ENCODE results near the gene TEX51.

The TEX51 gene

GRCh38 chr2:126914811-126915500 is 16.3 kb downstream of the TEX51 start:
- no peak for DNase-seq (ENCODE audit: low spot score)

- DNase-seq (ENCODE audit: low spot score) = no peak
Measured at GRCh38 chr2:126915903-126916302, 17.2 kb downstream of the TEX51 start.

DNA sequence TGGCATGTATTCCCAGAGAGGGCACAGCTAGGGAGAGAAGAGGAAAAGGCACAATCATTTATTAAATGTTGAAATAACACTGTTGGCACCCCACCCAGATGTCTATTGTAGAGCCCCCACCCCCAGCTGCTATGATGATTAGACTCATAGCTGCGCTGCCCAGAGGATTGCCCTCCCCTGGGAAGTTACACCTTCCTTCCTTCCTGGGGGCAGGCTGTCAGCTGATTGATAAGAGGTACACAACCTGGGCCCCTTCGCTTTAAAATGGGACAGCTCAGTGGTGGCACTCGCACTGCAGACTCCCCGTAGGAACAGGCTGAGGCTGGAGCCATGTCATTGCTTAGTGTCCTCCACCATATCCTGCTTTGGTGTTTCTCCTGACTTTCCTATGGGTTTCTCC is 18.1 kb downstream of the TEX51 start:
- DNase-seq (ENCODE audit: low spot score) = no peak

DNA sequence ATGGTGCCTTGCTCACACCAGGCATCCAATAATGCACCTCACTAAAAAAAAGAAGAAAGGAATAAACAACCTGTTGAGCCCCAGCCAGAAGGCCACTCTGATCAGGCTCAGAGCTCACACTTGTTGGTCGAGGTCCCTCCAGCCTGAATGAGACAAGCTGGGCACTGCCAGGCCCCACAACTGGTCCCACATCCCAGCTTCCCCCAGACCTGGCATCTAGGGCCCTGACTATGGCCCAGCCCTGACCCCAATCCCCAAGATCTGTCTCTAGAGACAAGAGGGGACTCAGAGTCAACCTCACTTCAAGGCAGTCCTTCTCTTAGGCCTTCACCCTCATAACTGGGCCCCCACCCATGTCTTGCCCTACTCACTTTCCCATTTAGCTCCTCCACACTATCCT is 22.4 kb downstream of the TEX51 start:
- no peak for DNase-seq (ENCODE audit: low spot score)

DNA sequence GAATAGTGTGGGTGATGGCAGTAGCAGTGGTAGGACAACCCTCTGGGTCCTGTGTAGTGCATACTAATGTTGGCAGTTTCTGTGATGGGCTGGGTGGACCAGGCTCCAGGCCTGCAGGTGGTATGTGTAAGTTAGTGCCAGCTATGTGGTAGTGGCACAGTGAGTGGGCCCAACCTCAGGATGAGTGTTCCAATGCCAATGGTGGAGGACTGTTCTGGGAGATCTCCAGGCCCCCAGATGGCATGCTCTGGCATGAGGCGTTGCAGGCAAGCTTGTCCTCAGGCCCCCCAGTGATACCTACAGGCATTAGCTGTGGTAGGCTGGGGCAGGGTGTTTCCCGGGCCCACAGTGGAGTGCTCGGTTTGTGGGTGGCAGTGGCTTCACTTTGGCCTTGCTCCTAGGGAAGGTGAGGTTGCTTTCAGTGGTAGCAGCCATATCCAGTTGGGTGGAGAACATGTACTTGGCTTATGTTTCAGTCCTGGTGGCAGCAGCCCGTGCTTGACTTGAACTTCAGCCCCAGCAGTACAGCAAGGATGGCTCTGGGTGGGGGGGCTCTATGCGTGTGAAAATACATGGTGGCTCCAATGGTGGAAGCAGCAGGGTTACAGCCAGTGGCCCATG is 32.4 kb downstream of the TEX51 start:
- DNase-seq (ENCODE audit: low spot score) = no peak

- no peak for DNase-seq (ENCODE audit: low spot score)
Measured at GRCh38 chr2:126932529-126932928, 33.8 kb downstream of the TEX51 start.

DNA sequence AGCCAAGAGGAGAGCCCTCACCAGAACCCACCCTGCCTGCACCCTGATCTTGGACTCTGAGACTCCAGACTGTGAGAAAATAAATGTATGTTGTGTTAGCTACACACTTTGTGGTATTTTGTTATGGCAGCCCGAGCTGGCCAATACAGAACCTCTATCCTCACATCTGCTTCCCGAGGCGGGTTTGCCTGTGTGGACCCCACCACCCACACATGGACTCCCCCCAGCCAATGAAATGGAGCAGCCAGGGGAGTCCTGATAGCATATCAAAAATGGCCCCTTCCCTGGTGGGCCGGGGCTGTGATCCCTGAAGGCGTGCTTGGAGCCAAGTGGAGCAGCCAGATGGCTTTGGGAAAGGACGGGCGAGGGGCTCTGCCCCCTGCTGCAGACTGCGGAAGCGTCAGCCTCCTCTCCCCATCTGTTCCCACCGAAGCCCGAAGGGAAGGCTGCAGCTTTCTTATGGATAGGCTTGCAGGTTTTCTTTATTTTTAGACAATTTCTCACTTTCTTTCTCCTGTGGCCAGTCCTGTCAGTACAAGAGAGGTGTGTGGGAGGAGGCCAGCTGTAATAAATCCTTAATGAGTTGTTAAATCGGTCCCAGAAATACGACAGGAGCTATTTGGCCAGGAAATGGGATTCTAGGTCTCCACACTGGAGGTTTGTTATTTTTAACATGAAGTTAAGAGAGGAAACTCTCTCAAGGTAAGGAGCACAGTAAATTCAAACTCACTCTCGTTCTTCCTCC is 34.4 kb downstream of the TEX51 start:
- no peak for DNase-seq (ENCODE audit: low spot score)

DNA sequence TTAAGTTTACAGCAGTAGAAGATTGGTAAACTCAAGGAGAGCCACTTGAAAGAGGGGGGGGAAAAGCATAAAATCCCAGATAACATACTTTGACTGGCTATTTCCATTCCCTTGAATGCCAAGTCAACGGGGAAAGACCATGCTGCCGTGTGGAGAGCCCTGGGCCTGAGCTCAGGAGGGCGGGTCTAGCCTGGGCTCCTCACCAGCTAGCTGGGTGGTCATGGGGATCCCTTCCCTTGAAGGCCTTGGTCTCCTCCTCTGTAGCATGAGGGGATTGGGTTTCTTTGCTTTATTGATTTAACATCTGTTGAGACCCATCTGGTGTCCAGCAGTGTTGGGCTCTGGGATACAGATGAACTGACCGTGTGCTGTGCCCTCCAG is 35.0 kb downstream of the TEX51 start:
- no peak for DNase-seq (ENCODE audit: low spot score)

DNA sequence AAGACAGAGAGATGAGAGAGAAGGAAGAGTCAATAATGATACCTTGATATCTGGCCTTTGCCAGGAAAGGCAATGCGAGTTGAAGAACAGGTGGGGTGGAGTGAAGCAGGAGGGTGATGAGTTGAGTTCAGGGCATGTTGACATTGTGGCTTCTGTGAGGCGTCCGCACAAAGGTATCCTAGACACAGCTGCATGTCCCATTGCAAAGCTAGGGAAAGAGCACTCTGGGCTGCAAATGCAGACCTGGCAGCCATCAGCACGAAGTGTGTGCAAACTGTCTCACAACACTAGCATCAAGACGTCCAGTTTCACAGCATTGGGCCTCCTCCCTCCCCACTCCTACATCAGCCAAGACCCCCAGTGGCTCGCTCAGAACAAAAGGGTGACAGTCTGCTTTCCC is 36.1 kb downstream of the TEX51 start:
- no peak for DNase-seq (ENCODE audit: low spot score)

DNA sequence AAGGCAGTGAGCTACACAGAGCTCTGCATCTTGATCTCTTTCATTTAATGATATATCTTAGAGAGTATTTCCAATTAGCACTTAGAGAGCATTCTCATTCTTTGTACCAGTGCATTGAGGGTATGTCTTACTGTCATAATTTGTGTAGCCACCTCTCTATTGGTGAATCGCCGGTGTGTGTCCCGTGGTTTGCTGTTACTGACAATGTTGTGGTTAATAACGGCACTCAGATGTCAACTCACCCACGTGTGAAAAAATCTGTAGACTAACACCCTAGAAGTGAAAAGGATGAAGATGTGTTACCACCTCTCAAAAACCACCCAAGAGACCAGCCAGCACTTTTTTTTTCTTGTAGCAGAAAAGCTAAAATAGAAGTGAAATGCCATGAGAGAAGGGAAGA is 37.1 kb downstream of the TEX51 start:
- DNase-seq (ENCODE audit: low spot score) = no peak

- DNase-seq (ENCODE audit: low spot score) = no peak
Measured at GRCh38 chr2:126936219-126936723, 37.6 kb downstream of the TEX51 start.

- DNase-seq (ENCODE audit: low spot score) = no peak
Measured at GRCh38 chr2:126940331-126940730, 41.6 kb downstream of the TEX51 start.

- no peak for DNase-seq (ENCODE audit: low spot score)
Measured at GRCh38 chr2:126942427-126943203, 43.9 kb downstream of the TEX51 start.

GRCh38 chr2:126943612-126944348 is 45.1 kb downstream of the TEX51 start:
- DNase-seq (ENCODE audit: low spot score) = no peak

DNA sequence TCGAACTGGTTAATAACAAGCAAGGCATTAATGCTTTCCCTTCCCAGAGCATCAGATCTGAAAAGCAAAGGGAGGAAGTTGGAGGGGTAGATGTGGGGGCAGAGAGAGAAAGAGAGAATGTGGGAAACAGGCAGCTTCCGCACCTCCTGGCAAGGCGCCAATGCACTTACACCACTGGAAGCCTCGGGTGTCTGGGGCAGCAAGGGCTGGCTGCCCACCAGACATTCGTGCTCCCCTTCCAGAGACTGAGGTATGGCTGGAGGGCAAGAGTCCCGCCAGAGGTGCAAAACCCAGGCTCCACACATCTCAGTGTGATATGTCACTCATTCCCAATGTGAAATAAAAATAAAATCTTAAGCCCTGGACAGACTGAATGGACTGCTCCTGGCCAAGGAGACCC is 46.4 kb downstream of the TEX51 start:
- no peak for DNase-seq (ENCODE audit: low spot score)

GRCh38 chr2:126946318-126947102 is 47.8 kb downstream of the TEX51 start:
- DNase-seq (ENCODE audit: low spot score) = no peak

- no peak for DNase-seq (ENCODE audit: low spot score)
Measured at GRCh38 chr2:126947103-126947429, 48.4 kb downstream of the TEX51 start.

DNA sequence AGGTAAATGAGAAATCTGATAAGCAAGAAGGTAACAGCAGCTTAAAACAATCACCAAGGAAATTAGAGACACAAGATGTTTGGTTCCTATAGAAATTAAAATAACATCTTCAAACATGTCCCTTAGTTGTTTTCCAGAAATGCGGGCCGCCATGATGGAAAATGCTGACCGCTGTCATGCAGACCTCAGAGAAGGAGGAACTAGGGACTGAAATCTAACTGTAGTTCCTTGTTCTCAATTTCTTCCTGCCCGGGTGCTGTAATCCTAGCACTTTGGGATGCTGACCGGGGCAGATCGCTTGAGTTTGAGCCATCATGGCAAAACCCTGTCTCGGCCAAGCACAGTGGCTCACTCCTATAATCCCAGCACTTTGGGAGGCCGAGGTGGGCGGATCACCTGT is 51.1 kb downstream of the TEX51 start:
- DNase-seq (ENCODE audit: low spot score) = no peak

DNA sequence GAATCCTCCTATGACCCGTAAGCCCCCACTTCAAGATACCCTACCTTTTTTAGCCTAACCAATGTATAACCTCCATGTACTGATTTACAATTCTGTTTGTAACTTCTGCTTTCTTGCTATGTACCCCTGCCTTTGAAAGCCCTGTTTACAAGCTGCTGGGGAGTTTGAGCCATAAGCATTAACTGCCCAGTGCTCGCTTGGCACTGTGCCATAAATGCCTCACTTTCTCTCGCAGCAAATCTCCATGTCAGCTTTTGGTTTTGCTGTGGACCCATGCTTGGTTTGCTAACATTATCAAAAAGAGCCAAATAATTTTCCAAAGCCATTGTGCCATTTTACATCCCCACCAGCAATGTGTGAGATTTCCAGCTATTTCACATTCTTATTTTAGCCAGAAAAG is 51.8 kb downstream of the TEX51 start:
- DNase-seq (ENCODE audit: low spot score) = no peak
